Activated CD8-positive, alpha-beta memory T cell treated with anti-CD3 and anti-CD28 coated beads for 36 hours (primary cell): ENCODE measurements around the gene PSMC4. TPM values are rescaled to one million over a fixed set of nuclear protein-coding genes. Genes with fewer than 3 reads are reported as not detected.

Experiments
- CTCF ChIA-PET: fragments of 350-600 bp; sonication (Branson Sonifier 250); formaldehyde crosslinking; loops from one replicate; lab custom pipeline; 2021; ENCODE audit warnings: antibody characterized with exemption; lab: Charles Lee
- POLR2A ChIA-PET: fragments of 350-600 bp; sonication (Branson Sonifier 250); formaldehyde crosslinking; loops from one replicate; lab custom pipeline; 2021; ENCODE audit warnings: antibody characterized with exemption; lab: Charles Lee
- total RNA-seq, 2 experiments: library from RNA; stranded (reverse); gene quantifications; one replicate each; pipeline ENCODE4 v1.2.3, GENCODE V29; 2021

PSMC4 gene
- 100 to 1,000 TPM; 159 to 170 TPM for total RNA-seq

- CTCF ChIA-PET: interaction anchor here (0.6 to 2.6 kb wide), 21 partner anchors 9 to 298 kb away, joined by 3 to 18 read pairs (median 4); partner anchors contain the start of genes FBL, ZNF546 and ZNF780B
These were observed at the start of gene PSMC4 for GRCh38 chr19:39970675-39971379. Gene PSMC4, plus strand, starts transcription at chr19:39971165. Its CDS starts 38 bp downstream, at chr19:39971203.

GRCh38 chr19:39923862-39924261, 47.1 kb upstream of the PSMC4 start:
- ChIA-PET POLR2A (no interaction called here), CTCF (no interaction called here)

More at GRCh38 chr19:39970675-39971379, at the start of gene PSMC4:
- POLR2A ChIA-PET: interaction anchor here (1.0 to 2.5 kb wide), 12 partner anchors 8 to 179 kb away, joined by 3 to 28 read pairs (median 6); partner anchors contain the start of genes ZNF546 and ZNF780A

- CTCF ChIA-PET: no interaction called here
- POLR2A ChIA-PET: no interaction called here
These were observed 46.6 kb upstream of the PSMC4 start for GRCh38 chr19:39924389-39924788.

GRCh38 chr19:39924952-39925351, 46.0 kb upstream of the PSMC4 start:
- CTCF ChIA-PET: no interaction called here
- POLR2A ChIA-PET: no interaction called here

- ChIA-PET POLR2A (no interaction called here), CTCF (interaction anchor here (0.5 kb wide), 1 partner anchor 14 kb away, joined by 3 read pairs; no protein-coding TSS in a partner anchor)
These were observed 44.7 kb upstream of the PSMC4 start for GRCh38 chr19:39926170-39926760.

- CTCF ChIA-PET: no interaction called here
- POLR2A ChIA-PET: no interaction called here
These were observed 43.9 kb upstream of the PSMC4 start for GRCh38 chr19:39927076-39927475.

GRCh38 chr19:39927524-39928356, 43.2 kb upstream of the PSMC4 start:
- POLR2A ChIA-PET: interaction anchor here (1.0 kb wide), 1 partner anchor 43 kb away, joined by 3 read pairs; the partner anchor contains the start of gene PSMC4
- CTCF ChIA-PET: no interaction called here

- ChIA-PET POLR2A (interaction anchor here (1.0 kb wide), 1 partner anchor 42 kb away, joined by 3 read pairs; the partner anchor contains the start of gene PSMC4), CTCF (no interaction called here)
These were observed 42.6 kb upstream of the PSMC4 start for GRCh38 chr19:39928357-39928725.

- ChIA-PET POLR2A (no interaction called here), CTCF (no interaction called here)
These were observed 41.2 kb upstream of the PSMC4 start for GRCh38 chr19:39929750-39930149.

- POLR2A ChIA-PET: no interaction called here
These were observed 36.2 kb upstream of the PSMC4 start, which contains the start of gene FCGBP for GRCh38 chr19:39934584-39935363. Gene FCGBP, minus strand, starts transcription at chr19:39934634.

GRCh38 chr19:39935364-39935661, 35.7 kb upstream of the PSMC4 start:
- CTCF ChIA-PET: interaction anchor here (1.7 to 1.8 kb wide), 2 partner anchors 9 to 35 kb away, joined by 5 to 7 read pairs; partner anchors contain the start of gene PSMC4
- POLR2A ChIA-PET: no interaction called here

More at GRCh38 chr19:39934584-39935363, 36.2 kb upstream of the PSMC4 start, which contains the start of gene FCGBP:
- CTCF ChIA-PET: interaction anchor here (1.7 kb wide), 1 partner anchor 10 kb away, joined by 5 read pairs; no protein-coding TSS in a partner anchor

GRCh38 chr19:39936020-39936419, 34.9 kb upstream of the PSMC4 start:
- ChIA-PET POLR2A (interaction anchor here (0.7 kb wide), 1 partner anchor 33 kb away, joined by 4 read pairs; no protein-coding TSS in a partner anchor), CTCF (interaction anchor here (1.8 kb wide), 1 partner anchor 35 kb away, joined by 7 read pairs; the partner anchor contains the start of gene PSMC4)

GRCh38 chr19:39936622-39937021, 34.3 kb upstream of the PSMC4 start:
- POLR2A ChIA-PET: interaction anchor here (0.7 kb wide), 1 partner anchor 32 kb away, joined by 4 read pairs; no protein-coding TSS in a partner anchor
- CTCF ChIA-PET: interaction anchor here (1.8 kb wide), 1 partner anchor 34 kb away, joined by 7 read pairs; the partner anchor contains the start of gene PSMC4

- POLR2A ChIA-PET: no interaction called here
- CTCF ChIA-PET: interaction anchor here (0.6 to 1.9 kb wide), 3 partner anchors 33 to 253 kb away, joined by 3 to 7 read pairs (median 4); partner anchors contain the start of gene PSMC4
These were observed 33.8 kb upstream of the PSMC4 start for GRCh38 chr19:39937094-39937720.

GRCh38 chr19:39937787-39938186, 33.2 kb upstream of the PSMC4 start:
- POLR2A ChIA-PET: no interaction called here
- CTCF ChIA-PET: interaction anchor here (0.6 to 1.9 kb wide), 2 partner anchors 33 to 253 kb away, joined by 3 to 4 read pairs; partner anchors contain the start of gene PSMC4

- ChIA-PET POLR2A (no interaction called here), CTCF (interaction anchor here (0.7 kb wide), 1 partner anchor 379 kb away, joined by 3 read pairs; no protein-coding TSS in a partner anchor)
These were observed 31.4 kb upstream of the PSMC4 start for GRCh38 chr19:39939556-39939955.

GRCh38 chr19:39940221-39940833, 30.6 kb upstream of the PSMC4 start:
- ChIA-PET CTCF (interaction anchor here (0.7 kb wide), 1 partner anchor 15 kb away, joined by 3 read pairs; no protein-coding TSS in a partner anchor), POLR2A (no interaction called here)
